UCSD-AML1 (cell line): Measurements from ENCODE around the gene COX10.
"Not testable (repeated sequence)": the region's sequence is repeated elsewhere in the genome, so short reads cannot be mapped to it uniquely, and the experiment has no call there.

Experiments
- DNase-seq: peaks from one replicate; lab custom pipeline; 2025; ENCODE audit not compliant: unreplicated experiment; lab: John Stamatoyannopoulos, UW

The COX10 gene

GRCh38 chr17:14118951-14119350 lies 49.6 kb downstream of the COX10 start:
- DNase-seq: no peak

DNA sequence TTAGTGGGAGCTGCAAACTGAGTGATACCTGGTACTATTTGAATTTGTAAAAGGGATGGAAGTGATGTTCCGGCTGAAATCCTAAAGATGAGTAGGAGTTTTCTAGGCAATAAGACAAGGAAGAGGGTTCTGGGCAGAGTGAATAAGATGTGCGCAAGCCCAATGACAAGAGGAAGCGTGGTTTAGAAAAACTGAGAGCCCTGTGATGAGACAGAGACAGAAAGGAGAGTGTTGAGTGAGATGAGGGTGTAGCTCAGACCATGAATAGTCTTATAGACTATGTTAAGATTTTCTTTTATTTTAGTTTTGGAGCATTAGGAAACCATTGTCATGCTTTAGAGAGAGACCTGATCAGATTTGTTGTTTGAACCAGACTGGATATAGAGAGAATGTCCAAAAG lies 50.2 kb downstream of the COX10 start:
- no peak for DNase-seq

- peak; percentile 12 for DNase-seq
Measured at GRCh38 chr17:14121952-14122351, 52.6 kb downstream of the COX10 start.

DNA sequence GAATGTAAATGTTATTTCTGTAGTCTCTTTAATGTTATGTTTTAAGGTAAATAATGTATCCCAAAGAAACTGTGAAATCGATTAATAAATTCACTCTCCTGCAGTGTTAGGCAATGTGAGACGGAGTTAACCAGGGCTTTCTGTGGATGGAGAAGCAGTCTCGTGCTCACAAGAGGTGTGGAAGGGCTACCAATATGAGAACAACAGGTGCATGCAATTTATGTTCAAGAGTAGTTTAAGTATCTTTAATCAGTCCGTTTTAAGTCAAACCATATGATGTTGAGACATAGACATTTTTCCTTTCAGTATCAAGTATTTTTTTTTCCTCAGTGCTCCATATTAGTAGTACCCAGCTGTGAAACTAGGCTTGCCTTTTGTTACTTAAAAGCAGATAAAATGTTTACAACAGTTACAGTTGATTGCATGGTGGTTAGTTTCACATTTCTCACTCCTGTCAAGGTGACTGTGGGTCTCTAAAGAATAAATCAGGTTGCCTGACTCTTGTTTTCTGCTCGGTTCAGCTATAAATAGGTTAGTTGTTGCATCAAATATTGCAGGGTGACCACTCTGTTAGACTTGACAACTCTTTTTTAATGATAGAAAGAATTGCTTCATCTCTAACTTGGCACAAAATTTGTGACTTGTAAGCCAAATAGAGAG lies 54.4 kb downstream of the COX10 start:
- DNase-seq: no peak

- DNase-seq: no peak
Measured at GRCh38 chr17:14124854-14125253, 55.5 kb downstream of the COX10 start.

- DNase-seq: no peak
Measured at GRCh38 chr17:14125518-14126137, 56.3 kb downstream of the COX10 start.

GRCh38 chr17:14133104-14133503 lies 63.8 kb downstream of the COX10 start:
- no peak for DNase-seq

DNA sequence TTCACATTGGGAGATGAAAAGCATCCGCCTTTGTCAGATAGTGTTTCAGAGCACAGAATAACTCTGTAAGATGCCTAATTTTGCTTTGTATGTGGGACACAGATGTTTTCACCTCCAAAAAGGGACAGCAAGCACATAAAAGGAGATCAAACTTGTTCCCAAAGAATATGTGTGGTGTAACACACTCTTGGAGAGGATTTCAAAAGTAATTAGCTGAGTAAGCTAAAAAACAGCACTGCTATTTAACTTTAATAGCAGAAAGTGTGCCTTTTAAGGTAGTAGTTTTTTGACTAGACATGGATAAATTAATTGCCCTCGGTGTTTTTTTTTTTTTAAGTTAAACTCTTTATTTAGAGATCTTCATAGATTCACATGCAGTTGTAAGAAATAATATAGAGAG lies 65.2 kb downstream of the COX10 start:
- DNase-seq: no peak

DNA sequence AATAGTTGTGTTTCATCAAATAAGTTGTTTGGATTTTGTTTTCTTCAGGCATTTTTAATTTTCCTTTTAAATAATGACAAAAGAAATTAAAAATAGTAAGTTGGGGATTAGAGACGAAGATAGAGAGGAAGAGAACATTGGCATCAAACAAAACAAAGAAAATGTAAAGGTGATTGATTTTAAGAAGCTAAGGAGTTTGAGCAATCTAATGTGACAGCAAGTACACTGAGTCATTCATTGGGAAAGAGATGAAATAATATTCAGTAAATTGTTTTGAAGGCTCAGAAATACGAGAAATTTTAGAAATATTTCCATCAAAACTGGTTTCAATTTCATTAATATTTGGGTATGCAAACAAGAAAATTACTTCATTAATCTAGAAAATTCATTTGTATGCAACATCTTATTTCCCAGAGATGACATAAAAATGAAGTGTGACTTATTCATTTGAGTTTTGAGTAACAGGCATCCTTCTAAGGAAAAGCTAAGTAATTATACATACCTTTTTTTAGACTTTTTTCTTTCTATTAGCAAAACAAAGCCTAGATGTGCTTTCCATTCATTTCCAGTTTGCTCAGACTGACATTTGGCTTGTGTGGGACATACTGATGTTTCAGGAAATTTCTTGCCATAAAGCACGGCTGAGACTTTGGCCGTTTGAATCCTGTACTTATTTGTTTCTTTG lies 66.7 kb downstream of the COX10 start:
- no peak for DNase-seq

GRCh38 chr17:14138649-14139048 lies 69.3 kb downstream of the COX10 start:
- no peak for DNase-seq

DNA sequence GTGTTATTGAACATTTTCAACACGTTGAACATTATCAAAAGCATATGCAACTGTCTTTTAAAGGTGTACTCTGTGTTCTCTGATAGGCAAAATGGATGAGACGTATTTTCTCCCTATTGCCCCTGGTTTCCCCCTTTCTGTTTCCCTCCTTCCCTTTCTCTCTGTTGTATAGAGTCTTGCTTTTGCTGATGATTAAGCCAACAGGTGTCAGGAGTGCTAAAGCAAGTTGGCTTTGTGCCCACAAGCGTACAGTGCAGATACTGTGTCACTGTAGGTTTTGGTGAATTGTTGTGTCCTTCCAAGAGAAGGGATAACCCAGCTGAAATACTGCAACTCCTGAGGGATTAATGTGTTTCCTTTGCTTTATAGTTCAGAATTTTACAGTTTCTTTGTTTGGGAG lies 74.4 kb downstream of the COX10 start:
- no peak for DNase-seq

DNA sequence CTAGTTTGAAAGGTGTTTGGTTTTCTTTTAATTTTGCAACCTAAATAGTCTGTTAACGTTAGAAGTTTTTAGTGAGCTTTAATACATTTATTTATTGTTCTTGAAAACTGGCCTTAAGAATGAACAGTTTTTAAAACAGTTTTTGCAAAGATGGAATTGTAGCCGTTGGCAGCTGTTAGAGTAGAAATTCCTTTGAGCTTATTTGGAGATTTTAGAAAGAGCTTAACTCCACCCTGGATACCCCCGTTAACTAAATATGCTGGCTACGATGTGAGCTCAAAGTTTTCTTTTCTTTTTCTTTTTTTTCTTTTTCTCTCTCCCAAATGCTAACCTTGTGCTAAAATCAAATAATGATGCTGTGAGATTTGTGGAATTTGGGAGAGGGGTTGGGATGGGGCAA lies 75.2 kb downstream of the COX10 start:
- no peak for DNase-seq

GRCh38 chr17:14149751-14150150 lies 80.4 kb downstream of the COX10 start:
- no peak for DNase-seq

DNA sequence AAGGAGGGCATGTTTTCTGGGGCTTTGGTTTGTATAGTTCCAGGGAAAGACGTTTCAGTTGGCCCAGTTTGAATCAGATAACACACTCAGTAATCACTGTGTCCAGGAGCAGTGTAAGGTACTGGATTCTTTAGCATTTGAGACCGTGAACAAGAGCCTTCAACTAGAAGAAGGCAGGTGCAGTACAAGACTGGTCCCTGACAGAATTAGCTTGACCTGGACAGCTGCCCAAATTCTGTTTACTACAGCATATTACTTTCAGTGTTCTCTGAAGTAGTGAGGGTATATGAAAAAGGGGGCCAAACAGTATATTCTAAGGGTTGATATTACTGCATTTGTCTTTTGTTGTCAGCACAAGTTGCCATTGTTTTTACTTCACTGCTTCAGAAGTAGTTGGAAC lies 81.3 kb downstream of the COX10 start:
- DNase-seq: no peak

DNA sequence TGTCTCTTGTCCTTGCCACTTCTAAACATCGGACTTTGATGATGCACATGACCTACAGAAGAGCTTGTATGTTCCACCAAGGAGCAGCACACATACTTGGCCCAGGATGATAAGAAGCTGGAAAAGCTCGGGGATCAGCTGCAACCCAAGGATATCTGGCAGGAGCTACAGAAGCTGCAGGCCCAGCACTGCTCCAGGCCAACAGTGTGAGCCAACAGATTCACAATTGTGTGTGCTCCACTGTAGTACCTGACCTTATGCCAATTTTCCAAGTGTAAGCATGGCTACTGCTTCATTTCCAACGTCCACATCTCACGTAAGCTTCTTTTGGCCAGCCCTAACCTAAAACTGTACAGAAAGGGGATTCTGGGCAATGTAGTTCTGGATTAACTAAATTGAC lies 83.4 kb downstream of the COX10 start:
- no peak for DNase-seq

- DNase-seq: no peak
Measured at GRCh38 chr17:14153374-14153773, 84.1 kb downstream of the COX10 start.

DNA sequence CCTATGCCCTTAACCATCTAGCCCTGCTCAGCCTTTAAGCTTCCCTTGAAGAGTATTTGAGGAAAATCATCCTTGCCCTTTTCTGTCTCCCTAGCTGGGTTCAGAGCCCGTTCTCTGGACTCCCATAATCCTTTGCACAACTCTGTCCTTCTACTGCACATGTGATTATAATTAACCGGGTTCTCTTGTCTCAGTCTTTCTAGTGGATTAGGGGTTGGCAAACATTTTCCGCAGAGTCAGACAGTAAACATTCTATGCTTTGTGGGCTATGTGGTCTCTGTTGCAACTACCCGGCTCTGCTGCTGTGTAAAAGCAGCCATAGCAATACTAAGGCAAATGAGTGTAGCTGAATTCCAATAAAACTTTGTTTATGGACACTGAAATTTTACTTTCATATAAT lies 87.4 kb downstream of the COX10 start:
- no peak for DNase-seq

DNA sequence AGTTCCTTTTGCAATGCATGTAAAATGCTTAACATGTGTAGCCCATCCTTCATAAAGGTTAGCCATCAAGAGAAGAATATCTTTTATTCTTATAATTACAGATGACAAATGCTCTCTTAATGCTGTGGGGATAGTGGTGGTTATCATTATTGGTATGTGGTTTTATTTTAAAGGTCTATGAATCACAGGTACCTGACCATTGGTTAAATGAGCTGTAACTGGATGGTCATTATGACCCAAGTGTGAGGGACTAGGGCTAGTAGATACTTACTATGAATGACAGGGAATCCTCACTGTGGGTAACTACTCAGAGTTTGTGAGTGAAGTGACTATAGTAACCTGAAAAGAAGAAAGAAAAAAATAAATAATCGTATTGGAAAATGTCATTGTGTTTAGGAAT lies 88.5 kb downstream of the COX10 start:
- DNase-seq: no peak

DNA sequence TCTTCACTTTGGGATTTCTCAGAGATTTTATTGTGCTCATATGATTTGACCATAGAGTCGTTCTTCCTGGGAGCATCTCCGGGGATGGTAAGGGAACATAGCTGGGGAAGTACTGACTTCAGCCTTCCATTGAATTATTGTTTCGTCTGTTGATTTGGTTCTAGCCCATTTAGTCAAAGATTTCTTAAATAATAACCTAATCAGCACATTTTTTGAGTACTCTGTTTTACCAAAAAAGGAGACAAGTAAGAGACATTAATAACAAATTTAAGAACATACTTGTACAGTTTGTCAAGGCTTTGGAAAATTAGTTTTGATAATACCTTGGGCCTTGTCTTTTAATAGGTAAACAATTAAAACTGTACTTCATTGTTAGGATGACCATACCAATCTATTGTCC lies 89.4 kb downstream of the COX10 start:
- DNase-seq: no peak

DNA sequence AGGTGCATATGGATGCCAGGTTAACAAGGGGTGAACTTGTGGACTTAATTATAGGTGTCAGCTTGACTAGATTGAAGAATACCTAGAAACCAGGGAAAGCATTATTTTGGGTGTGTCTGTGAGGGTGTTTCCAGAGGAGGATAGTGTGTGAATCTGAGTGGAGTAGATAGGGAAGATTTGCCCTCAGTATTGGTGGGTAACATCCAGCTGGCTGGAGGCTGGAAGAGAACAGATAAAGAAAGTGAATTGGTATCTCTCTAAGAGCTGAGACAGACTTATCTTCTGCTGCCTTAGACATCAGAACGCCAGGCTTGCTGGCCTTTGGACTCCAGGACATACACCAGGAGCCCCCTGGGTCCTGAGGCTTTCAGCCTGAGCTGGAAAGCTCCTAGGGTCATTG lies 92.1 kb downstream of the COX10 start:
- DNase-seq: no peak

DNA sequence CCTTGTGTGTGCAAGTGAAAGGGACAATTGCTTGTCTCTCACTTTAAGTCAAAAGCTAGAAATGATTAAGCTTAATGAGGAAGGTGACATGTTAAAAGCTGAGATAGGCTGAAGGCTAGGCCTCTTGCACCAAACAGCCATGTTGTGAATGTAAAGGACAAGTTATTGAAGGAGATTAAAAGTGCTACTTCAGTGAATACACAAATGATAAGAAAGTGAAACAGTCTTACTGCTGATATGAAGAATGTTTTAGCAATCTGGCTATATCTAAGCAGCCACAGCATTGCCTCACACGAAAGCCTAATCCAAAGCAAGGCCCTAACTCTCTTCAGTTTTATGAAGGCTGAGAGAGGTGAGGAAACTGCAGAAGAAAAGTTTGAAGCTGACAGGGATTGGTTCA lies 96.3 kb downstream of the COX10 start:
- no peak for DNase-seq

- not testable (repeated sequence) for DNase-seq
Measured at GRCh38 chr17:14167831-14168230, 98.5 kb downstream of the COX10 start.

DNA sequence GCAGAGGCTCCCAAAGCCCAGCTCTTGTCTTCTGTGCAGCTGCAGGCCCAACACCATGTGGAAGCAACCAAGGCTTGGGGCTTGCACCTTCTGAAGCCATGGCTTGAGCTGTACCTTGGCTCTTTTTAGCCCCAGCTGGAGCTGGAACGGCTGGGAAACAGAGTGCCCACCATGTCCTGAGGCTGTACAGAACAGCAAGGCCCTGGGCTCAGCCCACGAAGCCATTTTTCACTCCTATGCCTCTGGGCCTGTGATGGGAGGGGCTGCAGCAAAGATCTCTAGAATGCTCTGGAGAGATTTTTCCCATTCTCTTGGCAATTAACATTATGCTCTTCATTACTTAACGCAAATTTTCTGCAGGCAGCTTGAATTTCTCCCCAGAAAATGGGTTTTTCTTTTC lies 99.3 kb downstream of the COX10 start:
- DNase-seq: no peak
